GM04503 (cell line): ENCODE data around the gene TIMM17B.

Source experiments
- DNase-seq: peaks from one replicate; pipeline ENCODE4 v3.0.0-alpha.2; 2012; ENCODE audit warnings: low read depth

TIMM17B gene

GRCh38 chrX:48918643-48919340 is 21.2 kb upstream of the TIMM17B start, which contains the start of gene PIM2:
PIM2 (minus strand) TSS chrX:48919024; CDS start chrX:48918834, 190 bp downstream.
- no peak for DNase-seq

- DNase-seq: no peak
Measured at GRCh38 chrX:48918301-48918642, 20.7 kb upstream of the TIMM17B start.

GRCh38 chrX:48917139-48918001 is 19.8 kb upstream of the TIMM17B start:
- DNase-seq: peak; percentile 37

- DNase-seq: no peak
Measured at GRCh38 chrX:48914593-48915493, 17.3 kb upstream of the TIMM17B start.

- no peak for DNase-seq
Measured at GRCh38 chrX:48913605-48914366, 16.2 kb upstream of the TIMM17B start.

GRCh38 chrX:48911412-48912182 is 14.0 kb upstream of the TIMM17B start, which contains the start of gene SLC35A2:
SLC35A2 (minus strand) TSS chrX:48911646; CDS start chrX:48911636, 10 bp downstream.
- no peak for DNase-seq

GRCh38 chrX:48910926-48911411 is 13.4 kb upstream of the TIMM17B start:
- no peak for DNase-seq

GRCh38 chrX:48909703-48910294 is 12.2 kb upstream of the TIMM17B start:
- no peak for DNase-seq

GRCh38 chrX:48908600-48908999 is 11.0 kb upstream of the TIMM17B start:
- no peak for DNase-seq

- no peak for DNase-seq
Measured at GRCh38 chrX:48905090-48905790, 7.7 kb upstream of the TIMM17B start.

GRCh38 chrX:48904626-48905025 is 7.1 kb upstream of the TIMM17B start:
- DNase-seq: no peak

- DNase-seq: no peak
Measured at GRCh38 chrX:48904180-48904579, 6.6 kb upstream of the TIMM17B start.

GRCh38 chrX:48903290-48903689 is 5.7 kb upstream of the TIMM17B start:
- no peak for DNase-seq

- DNase-seq: no peak
Measured at GRCh38 chrX:48902776-48903175, 5.2 kb upstream of the TIMM17B start.

GRCh38 chrX:48902135-48902534 is 4.6 kb upstream of the TIMM17B start:
- no peak for DNase-seq

- no peak for DNase-seq
Measured at GRCh38 chrX:48901069-48901468, 3.5 kb upstream of the TIMM17B start.

- DNase-seq: no peak
Measured at GRCh38 chrX:48899078-48899410, 1.5 kb upstream of the TIMM17B start.

GRCh38 chrX:48897157-48897624 is 377 bp downstream of the TIMM17B start:
- no peak for DNase-seq

- DNase-seq: no peak
Measured at GRCh38 chrX:48896611-48897011, 957 bp downstream of the TIMM17B start.
